ENCODE data around the gene NUP133. TPM values are rescaled to one million over a fixed set of nuclear protein-coding genes. Genes with fewer than 3 reads are reported as not detected.

Gene NUP133
- total and polyA plus RNA-seq, 10 of the 15 experiments (the other 5 are each of a cell fraction or from before 2014, with no cell fraction given): 10.9 to 45.4 (median 29.2) TPM

GRCh38 chr1:229431284-229432115 is 76.6 kb downstream of the NUP133 start:
- POLR2A ChIA-PET: interaction anchor here (0.6 kb wide), 1 partner anchor 10 kb away, joined by 3 read pairs; no protein-coding TSS in a partner anchor
- 66% methylated on average over 39 of the region's 65 CpGs for WGBS (ENCODE audit: insufficient coverage, insufficient replicate concordance, low lambda C conversion rate, missing lambda C conversion rate)

More at GRCh38 chr1:229431284-229432115, 76.6 kb downstream of the NUP133 start:
- DNase-seq (ENCODE audit: low read depth, low spot score) (no peak), ATAC-seq (no peak), FAIRE-seq (no peak)
- H4K20me1 ChIP-seq (ENCODE audit: control insufficient read depth, insufficient read depth): peaks cover 4% of the 10 kb centered on the region; the same call in 1 of the 2 replicates
- in situ Hi-C loops (cut with MboI) (no loop called here), intact Hi-C loops (cut with micrococcal nuclease; ENCODE audit: unreplicated experiment) (no loop called here)
- no peaks in the 10 kb centered on the region for H3K79me2 ChIP-seq (ENCODE audit: control insufficient read depth, insufficient read depth, low read length)
- peaks cover 8% of the 10 kb centered on the region; the same call in 1 of the 3 replicates for H3K9me3 ChIP-seq (replicated peaks; ENCODE audit: control insufficient read depth, insufficient read depth, low read length)
- BruUV-seq (replicated peaks): no TSS peak
- ChIA-PET RAD21 (ENCODE audit: unreplicated experiment) (no interaction called here), SMC1A (ENCODE audit: uncharacterized antibody, unreplicated experiment) (no interaction called here), CTCF (no interaction called here)
- TF ChIP-seq MYB (IDR thresholded peaks at IDR 0.05; ENCODE audit: borderline replicate concordance, low read depth, low read length) (no peak), ATF7 (IDR thresholded peaks at IDR 0.05; ENCODE audit: low read depth) (no peak), YY1 (IDR thresholded peaks at IDR 0.05; ENCODE audit: low read depth, low read length) (no peak), RB1 (IDR thresholded peaks at IDR 0.05; ENCODE audit: borderline replicate concordance) (no peak), SMC3 (IDR thresholded peaks at IDR 0.05; ENCODE audit: borderline replicate concordance, low read length) (no peak), ZBTB33 (IDR thresholded peaks at IDR 0.05) (no peak), CHD4 (IDR thresholded peaks at IDR 0.05) (no peak), MYC (IDR thresholded peaks at IDR 0.05; ENCODE audit: insufficient read depth, insufficient read length, insufficient replicate concordance, low read length, severe bottlenecking) (no peak), CREM (IDR thresholded peaks at IDR 0.05; ENCODE audit: low read depth) (no peak), HCFC1 (IDR thresholded peaks at IDR 0.05; ENCODE audit: low read length) (no peak), POLR2AphosphoS5 (IDR thresholded peaks at IDR 0.05; ENCODE audit: low read length) (no peak), PRDM15 (CRISPR knock-in tag; IDR thresholded peaks at IDR 0.05) (no peak), POU2F2 (IDR thresholded peaks at IDR 0.05; ENCODE audit: borderline replicate concordance, low read depth, low read length) (no peak), BHLHE40 (IDR thresholded peaks at IDR 0.05; ENCODE audit: borderline replicate concordance in 1 of 2, low read depth in 2 of 2, low read length in 1 of 2) (no peak), SUZ12 (IDR thresholded peaks at IDR 0.05; ENCODE audit: unreplicated experiment) (no peak)
- TF ChIP-seq, protein P1, sequence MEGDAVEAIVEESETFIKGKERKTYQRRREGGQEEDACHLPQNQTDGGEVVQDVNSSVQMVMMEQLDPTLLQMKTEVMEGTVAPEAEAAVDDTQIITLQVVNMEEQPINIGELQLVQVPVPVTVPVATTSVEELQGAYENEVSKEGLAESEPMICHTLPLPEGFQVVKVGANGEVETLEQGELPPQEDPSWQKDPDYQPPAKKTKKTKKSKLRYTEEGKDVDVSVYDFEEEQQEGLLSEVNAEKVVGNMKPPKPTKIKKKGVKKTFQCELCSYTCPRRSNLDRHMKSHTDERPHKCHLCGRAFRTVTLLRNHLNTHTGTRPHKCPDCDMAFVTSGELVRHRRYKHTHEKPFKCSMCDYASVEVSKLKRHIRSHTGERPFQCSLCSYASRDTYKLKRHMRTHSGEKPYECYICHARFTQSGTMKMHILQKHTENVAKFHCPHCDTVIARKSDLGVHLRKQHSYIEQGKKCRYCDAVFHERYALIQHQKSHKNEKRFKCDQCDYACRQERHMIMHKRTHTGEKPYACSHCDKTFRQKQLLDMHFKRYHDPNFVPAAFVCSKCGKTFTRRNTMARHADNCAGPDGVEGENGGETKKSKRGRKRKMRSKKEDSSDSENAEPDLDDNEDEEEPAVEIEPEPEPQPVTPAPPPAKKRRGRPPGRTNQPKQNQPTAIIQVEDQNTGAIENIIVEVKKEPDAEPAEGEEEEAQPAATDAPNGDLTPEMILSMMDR (IDR thresholded peaks at IDR 0.05 in 2 of 3, conservative IDR thresholded peaks at IDR 0.05 in 1 of 3; ENCODE audit: control insufficient read depth in 2 of 3, extremely low read depth in 1 of 3, insufficient read depth in 1 of 3, low read depth in 3 of 3, low read length in 3 of 3): no peak
- H3K4me3 ChIP-seq: no peak overlapping the region
- no peak overlapping the region for H2AFZ ChIP-seq (ENCODE audit: control insufficient read depth, low read depth, low read length)
- H3K27ac ChIP-seq (ENCODE audit: control insufficient read depth, insufficient read depth): no peak overlapping the region
- peaks cover 12 to 14% of the 10 kb centered on the region in 2 experiments for H3K27me3 ChIP-seq (replicated peaks in 1 of 2; ENCODE audit: control insufficient read depth in 2 of 2, insufficient read depth in 2 of 2, low read length in 1 of 2)
- H3K4me1 ChIP-seq (ENCODE audit: control insufficient read depth, insufficient read depth, low read length): no peaks in the 10 kb centered on the region
- no peak overlapping the region for H3K4me2 ChIP-seq (ENCODE audit: control insufficient read depth, insufficient read depth)
- H3K36me3 ChIP-seq (ENCODE audit: control insufficient read depth in 2 of 2, insufficient read depth in 2 of 2, low read length in 1 of 2): no peaks in the 10 kb centered on the region
- H3K9ac ChIP-seq (ENCODE audit: control insufficient read depth, insufficient read depth, low read length): no peak overlapping the region
